GM23338 (cell line): ENCODE data around the gene POU3F2. TPM values are rescaled to one million over a fixed set of nuclear protein-coding genes. Genes with fewer than 3 reads are reported as not detected.

Experiments used
- ATAC-seq: fragments of 200-7000 bp; cut with Tn5 transposase; 3 replicates; pipeline ENCODE4 v1.9.1; 2020
- DNase-seq: peaks from one replicate; pipeline ENCODE4 v3.0.0-alpha.2; 2015; ENCODE audit warnings: low spot score
- H2AFZ ChIP-seq: fragments of 200-600 bp; sonication (generic); 2 replicates; pipeline ENCODE4 v1.8.0; 2016; ENCODE audit warnings: antibody characterized with exemption, mild to moderate bottlenecking, moderate library complexity
- H3F3A ChIP-seq: fragments of 200-600 bp; sonication (generic); replicated peaks from 2 replicates; pipeline ENCODE4 v1.8.0; 2017; ENCODE audit warnings: antibody characterized with exemption, mixed run types, low read depth
- H3K27ac ChIP-seq: fragments of 200-600 bp; sonication (generic); 2 replicates; pipeline ENCODE4 v1.6.1; 2016; ENCODE audit warnings: low read depth
- H3K27me3 ChIP-seq: fragments of 200-600 bp; sonication (generic); 2 replicates; pipeline ENCODE4 v1.8.0; 2016; ENCODE audit warnings: mild to moderate bottlenecking, mixed run types, moderate library complexity; ENCODE audit not compliant: insufficient read depth
- H3K36me3 ChIP-seq: fragments of 200-600 bp; sonication (generic); 2 replicates; pipeline ENCODE4 v1.8.0; 2016; ENCODE audit warnings: mild to moderate bottlenecking; ENCODE audit not compliant: insufficient read depth
- H3K4me1 ChIP-seq: fragments of 200-600 bp; sonication (generic); 2 replicates; pipeline ENCODE4 v1.8.0; 2016; ENCODE audit warnings: mild to moderate bottlenecking, moderate library complexity; ENCODE audit not compliant: insufficient read depth
- H3K4me2 ChIP-seq: fragments of 200-600 bp; sonication (generic); 2 replicates; pipeline ENCODE4 v1.7.1; 2017; ENCODE audit warnings: mixed run types
- H3K4me3 ChIP-seq: fragments of 200-600 bp; sonication (generic); 2 replicates; pipeline ENCODE4 v1.6.1; 2016; ENCODE audit warnings: mixed run types
- H3K79me2 ChIP-seq: fragments of 200-600 bp; sonication (generic); replicated peaks from 2 replicates; pipeline ENCODE4 v1.8.0; 2017; ENCODE audit warnings: mild to moderate bottlenecking; ENCODE audit not compliant: insufficient read depth
- H3K9me2 ChIP-seq: fragments of 200-600 bp; sonication (generic); 2 replicates; pipeline ENCODE4 v1.8.0; 2017; ENCODE audit not compliant: insufficient read depth
- H4K20me1 ChIP-seq: fragments of 200-600 bp; sonication (generic); replicated peaks from 2 replicates; pipeline ENCODE4 v1.8.0; 2017; ENCODE audit warnings: mild to moderate bottlenecking; ENCODE audit not compliant: insufficient read depth
- H3K27ac Mint-ChIP-seq: 2 replicates; pipeline ENCODE4 v1.8.0; 2020; ENCODE audit warnings: inconsistent platforms, mild to moderate bottlenecking, moderate library complexity, mixed read lengths
- H3K27me3 Mint-ChIP-seq: 3 replicates; pipeline ENCODE4 v1.8.0; 2022; ENCODE audit warnings: low read depth, mild to moderate bottlenecking, moderate library complexity, mixed read lengths, inconsistent platforms; ENCODE audit not compliant: insufficient read depth, poor library complexity
- H3K36me3 Mint-ChIP-seq: 3 replicates; pipeline ENCODE4 v1.8.0; 2021; ENCODE audit warnings: low read depth, mild to moderate bottlenecking, inconsistent platforms, moderate library complexity, mixed read lengths
- H3K4me1 Mint-ChIP-seq: 3 replicates; pipeline ENCODE4 v1.8.0; 2020; ENCODE audit warnings: mild to moderate bottlenecking, inconsistent platforms, mixed read lengths
- H3K4me3 Mint-ChIP-seq: 3 replicates; pipeline ENCODE4 v1.8.0; 2021; ENCODE audit warnings: moderate library complexity, mild to moderate bottlenecking, inconsistent platforms, mixed read lengths
- H3K9me3 Mint-ChIP-seq: 3 replicates; pipeline ENCODE4 v1.8.0; 2020; ENCODE audit warnings: moderate library complexity, mild to moderate bottlenecking, inconsistent platforms, mixed read lengths
- CREB1 ChIP-seq: fragments of 250-450 bp; sonication (Bioruptor Pico); IDR thresholded peaks from 2 replicates; pipeline ENCODE4 v1.5.0; 2020; ENCODE audit warnings: low read depth, mild to moderate bottlenecking, moderate library complexity
- EZH2 ChIP-seq: fragments of 200-600 bp; sonication (generic); IDR thresholded peaks from one replicate; pipeline ENCODE4 v1.8.0; 2017; ENCODE audit warnings: antibody characterized with exemption, mild to moderate bottlenecking, low read depth; ENCODE audit not compliant: unreplicated experiment
- EZH2phosphoT487 ChIP-seq: fragments of 200-600 bp; sonication (generic); IDR thresholded peaks from one replicate; pipeline ENCODE4 v1.8.1; 2018; ENCODE audit warnings: antibody characterized with exemption; ENCODE audit not compliant: unreplicated experiment
- JUNB ChIP-seq: IDR thresholded peaks from one replicate; pipeline ENCODE4 v1.6.1; 2016; ENCODE audit warnings: antibody characterized with exemption; ENCODE audit not compliant: unreplicated experiment
- NANOG ChIP-seq: IDR thresholded peaks from 2 replicates; pipeline ENCODE4 v1.6.1; 2016; ENCODE audit warnings: antibody characterized with exemption, borderline replicate concordance
- POLR2AphosphoS5 ChIP-seq: IDR thresholded peaks from 2 replicates; pipeline ENCODE4 v1.6.1; 2016; ENCODE audit warnings: antibody characterized with exemption, low read depth
- STAT1 ChIP-seq: IDR thresholded peaks from one replicate; pipeline ENCODE4 v1.6.1; 2016; ENCODE audit warnings: antibody characterized with exemption; ENCODE audit not compliant: unreplicated experiment
- ZNF114 ChIP-seq: fragments of 250-450 bp; sonication (Bioruptor Pico); IDR thresholded peaks from 2 replicates; pipeline ENCODE4 v1.5.0; 2020; ENCODE audit warnings: mild to moderate bottlenecking, moderate library complexity
- polyA plus RNA-seq: library from polyadenylated mRNA; unstranded; fragments of >200 nt; fragmentation: Nextera tagmentation; extraction: Ambion mirVana; gene quantifications from 2 replicates; pipeline ENCODE4 v1.2.1, GENCODE V29; 2016
- total RNA-seq: library from RNA; depleted of rRNA; stranded (reverse); fragments of >200 nt; shearing (Covaris generic); gene quantifications from 2 replicates; pipeline ENCODE4 v1.2.3, GENCODE V29; 2014
- TF ChIP-seq, protein P1 (sequence below): fragments of 250-450 bp; sonication (Bioruptor Pico); IDR thresholded peaks from 2 replicates; pipeline ENCODE4 v1.5.0; 2020; ENCODE audit warnings: mild to moderate bottlenecking, moderate library complexity
- TF ChIP-seq, protein P2 (sequence below): IDR thresholded peaks from 2 replicates; pipeline ENCODE4 v1.6.1; 2016; ENCODE audit warnings: antibody characterized with exemption
- TF ChIP-seq, protein P3 (sequence below), 2 experiments: fragments of 200-600 bp in 1 of 2; sonication (generic) in 1 of 2; conservative IDR thresholded peaks; 2 replicates each; pipeline versions ENCODE4 v1.5.1 to v1.6.1; 2016 to 2017; ENCODE audit warnings: antibody characterized with exemption in 2 of 2, low read depth in 2 of 2, mild to moderate bottlenecking in 2 of 2, moderate library complexity in 1 of 2

The POU3F2 gene
- total and polyA plus RNA-seq, 2 experiments from 2014 or later = 0.26 to 0.76 TPM

DNA sequence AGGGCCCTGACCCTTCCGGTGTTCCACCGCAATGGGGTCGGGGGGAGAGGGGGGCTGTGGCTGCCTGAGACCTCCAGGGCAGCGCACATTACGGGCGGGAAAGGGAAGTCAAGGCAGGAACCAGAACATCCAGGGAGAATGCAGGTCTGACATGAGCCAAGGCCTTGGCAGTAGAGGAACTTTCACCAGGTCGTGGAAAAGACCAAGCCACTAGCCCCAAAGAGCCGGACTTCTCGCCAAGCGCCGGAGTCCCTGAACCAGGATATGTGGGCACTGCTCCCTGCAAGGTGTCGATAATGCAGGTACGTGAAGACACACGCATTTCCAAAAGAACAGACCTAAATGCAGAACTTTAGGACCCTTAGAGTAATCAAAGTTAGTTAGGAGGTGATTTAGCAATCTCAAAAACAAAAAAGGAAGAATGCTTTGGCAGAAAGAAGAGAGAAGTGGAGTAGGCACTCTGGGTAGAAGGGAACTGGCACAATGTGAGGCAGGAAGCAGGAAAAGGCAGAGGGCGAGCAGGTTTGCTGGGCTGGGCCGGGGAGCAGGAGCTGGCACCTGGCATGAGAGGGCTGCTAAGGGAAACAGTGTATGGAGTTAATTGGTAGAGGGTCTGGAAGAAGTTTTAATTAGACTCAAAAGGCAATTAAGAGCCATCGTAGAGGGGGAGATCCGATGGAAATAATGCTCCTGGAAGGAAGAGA lies 14.3 kb downstream of the POU3F2 start (continued):
- TF ChIP-seq, protein P1, sequence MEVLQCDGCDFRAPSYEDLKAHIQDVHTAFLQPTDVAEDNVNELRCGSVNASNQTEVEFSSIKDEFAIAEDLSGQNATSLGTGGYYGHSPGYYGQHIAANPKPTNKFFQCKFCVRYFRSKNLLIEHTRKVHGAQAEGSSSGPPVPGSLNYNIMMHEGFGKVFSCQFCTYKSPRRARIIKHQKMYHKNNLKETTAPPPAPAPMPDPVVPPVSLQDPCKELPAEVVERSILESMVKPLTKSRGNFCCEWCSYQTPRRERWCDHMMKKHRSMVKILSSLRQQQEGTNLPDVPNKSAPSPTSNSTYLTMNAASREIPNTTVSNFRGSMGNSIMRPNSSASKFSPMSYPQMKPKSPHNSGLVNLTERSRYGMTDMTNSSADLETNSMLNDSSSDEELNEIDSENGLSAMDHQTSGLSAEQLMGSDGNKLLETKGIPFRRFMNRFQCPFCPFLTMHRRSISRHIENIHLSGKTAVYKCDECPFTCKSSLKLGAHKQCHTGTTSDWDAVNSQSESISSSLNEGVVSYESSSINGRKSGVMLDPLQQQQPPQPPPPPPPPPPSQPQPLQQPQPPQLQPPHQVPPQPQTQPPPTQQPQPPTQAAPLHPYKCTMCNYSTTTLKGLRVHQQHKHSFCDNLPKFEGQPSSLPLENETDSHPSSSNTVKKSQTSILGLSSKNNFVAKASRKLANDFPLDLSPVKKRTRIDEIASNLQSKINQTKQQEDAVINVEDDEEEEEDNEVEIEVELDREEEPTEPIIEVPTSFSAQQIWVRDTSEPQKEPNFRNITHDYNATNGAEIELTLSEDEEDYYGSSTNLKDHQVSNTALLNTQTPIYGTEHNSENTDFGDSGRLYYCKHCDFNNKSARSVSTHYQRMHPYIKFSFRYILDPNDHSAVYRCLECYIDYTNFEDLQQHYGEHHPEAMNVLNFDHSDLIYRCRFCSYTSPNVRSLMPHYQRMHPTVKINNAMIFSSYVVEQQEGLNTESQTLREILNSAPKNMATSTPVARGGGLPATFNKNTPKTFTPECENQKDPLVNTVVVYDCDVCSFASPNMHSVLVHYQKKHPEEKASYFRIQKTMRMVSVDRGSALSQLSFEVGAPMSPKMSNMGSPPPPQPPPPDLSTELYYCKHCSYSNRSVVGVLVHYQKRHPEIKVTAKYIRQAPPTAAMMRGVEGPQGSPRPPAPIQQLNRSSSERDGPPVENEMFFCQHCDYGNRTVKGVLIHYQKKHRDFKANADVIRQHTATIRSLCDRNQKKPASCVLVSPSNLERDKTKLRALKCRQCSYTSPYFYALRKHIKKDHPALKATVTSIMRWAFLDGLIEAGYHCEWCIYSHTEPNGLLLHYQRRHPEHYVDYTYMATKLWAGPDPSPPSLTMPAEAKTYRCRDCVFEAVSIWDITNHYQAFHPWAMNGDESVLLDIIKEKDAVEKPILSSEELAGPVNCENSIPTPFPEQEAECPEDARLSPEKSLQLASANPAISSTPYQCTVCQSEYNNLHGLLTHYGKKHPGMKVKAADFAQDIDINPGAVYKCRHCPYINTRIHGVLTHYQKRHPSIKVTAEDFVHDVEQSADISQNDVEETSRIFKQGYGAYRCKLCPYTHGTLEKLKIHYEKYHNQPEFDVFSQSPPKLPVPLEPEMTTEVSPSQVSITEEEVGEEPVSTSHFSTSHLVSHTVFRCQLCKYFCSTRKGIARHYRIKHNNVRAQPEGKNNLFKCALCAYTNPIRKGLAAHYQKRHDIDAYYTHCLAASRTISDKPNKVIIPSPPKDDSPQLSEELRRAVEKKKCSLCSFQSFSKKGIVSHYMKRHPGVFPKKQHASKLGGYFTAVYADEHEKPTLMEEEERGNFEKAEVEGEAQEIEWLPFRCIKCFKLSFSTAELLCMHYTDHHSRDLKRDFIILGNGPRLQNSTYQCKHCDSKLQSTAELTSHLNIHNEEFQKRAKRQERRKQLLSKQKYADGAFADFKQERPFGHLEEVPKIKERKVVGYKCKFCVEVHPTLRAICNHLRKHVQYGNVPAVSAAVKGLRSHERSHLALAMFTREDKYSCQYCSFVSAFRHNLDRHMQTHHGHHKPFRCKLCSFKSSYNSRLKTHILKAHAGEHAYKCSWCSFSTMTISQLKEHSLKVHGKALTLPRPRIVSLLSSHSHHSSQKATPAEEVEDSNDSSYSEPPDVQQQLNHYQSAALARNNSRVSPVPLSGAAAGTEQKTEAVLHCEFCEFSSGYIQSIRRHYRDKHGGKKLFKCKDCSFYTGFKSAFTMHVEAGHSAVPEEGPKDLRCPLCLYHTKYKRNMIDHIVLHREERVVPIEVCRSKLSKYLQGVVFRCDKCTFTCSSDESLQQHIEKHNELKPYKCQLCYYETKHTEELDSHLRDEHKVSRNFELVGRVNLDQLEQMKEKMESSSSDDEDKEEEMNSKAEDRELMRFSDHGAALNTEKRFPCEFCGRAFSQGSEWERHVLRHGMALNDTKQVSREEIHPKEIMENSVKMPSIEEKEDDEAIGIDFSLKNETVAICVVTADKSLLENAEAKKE = no peak
- TF ChIP-seq EZH2phosphoT487 (no peak), POLR2AphosphoS5 (no peak)

DNA sequence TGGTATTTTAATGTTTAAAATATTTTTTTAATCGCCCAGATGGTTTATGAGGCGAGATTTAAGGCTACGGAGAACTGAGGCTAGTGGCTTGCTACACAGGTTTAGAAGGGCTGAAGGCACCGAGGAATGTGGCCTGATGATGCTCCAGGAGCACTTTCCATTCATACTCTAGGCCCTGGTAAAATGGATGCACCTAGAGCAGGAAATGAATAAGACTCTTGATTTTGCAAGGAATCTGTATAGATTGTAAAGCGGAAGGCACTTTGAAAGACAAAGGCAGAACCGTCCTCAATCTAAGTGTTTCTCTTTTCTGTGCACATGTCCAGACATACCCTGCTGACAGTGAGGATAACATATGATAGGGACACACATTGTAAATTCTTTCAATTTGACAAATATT lies 30.1 kb downstream of the POU3F2 start:
- H2AFZ ChIP-seq = no peak overlapping the region
- Mint-ChIP-seq H3K36me3 (peaks cover 4% of the 10 kb centered on the region), H3K4me1 (peaks cover 5% of the 10 kb centered on the region; the same call in 1 of the 3 replicates), H3K4me3 (no peak overlapping the region), H3K9me3 (0 out of 3 replicates have a peak, but pooled peaks cover 2% of the 10 kb centered on the region), H3K27ac (no peak overlapping the region), H3K27me3 (no peaks in the 10 kb centered on the region)
- no peak overlapping the region for H3K4me2 ChIP-seq
- H3K4me1 ChIP-seq = no peaks in the 10 kb centered on the region
- H3K36me3 ChIP-seq = no peaks in the 10 kb centered on the region
- H3K9me2 ChIP-seq = no peaks in the 10 kb centered on the region
- H3F3A ChIP-seq = no peaks in the 10 kb centered on the region
- H3K79me2 ChIP-seq = no peaks in the 10 kb centered on the region
- TF ChIP-seq JUNB (no peak), NANOG (no peak), EZH2 (no peak), CREB1 (no peak), ZNF114 (CRISPR knock-in tag) (no peak), STAT1 (no peak), POLR2AphosphoS5 (no peak), EZH2phosphoT487 (no peak)
- TF ChIP-seq, protein P2, sequence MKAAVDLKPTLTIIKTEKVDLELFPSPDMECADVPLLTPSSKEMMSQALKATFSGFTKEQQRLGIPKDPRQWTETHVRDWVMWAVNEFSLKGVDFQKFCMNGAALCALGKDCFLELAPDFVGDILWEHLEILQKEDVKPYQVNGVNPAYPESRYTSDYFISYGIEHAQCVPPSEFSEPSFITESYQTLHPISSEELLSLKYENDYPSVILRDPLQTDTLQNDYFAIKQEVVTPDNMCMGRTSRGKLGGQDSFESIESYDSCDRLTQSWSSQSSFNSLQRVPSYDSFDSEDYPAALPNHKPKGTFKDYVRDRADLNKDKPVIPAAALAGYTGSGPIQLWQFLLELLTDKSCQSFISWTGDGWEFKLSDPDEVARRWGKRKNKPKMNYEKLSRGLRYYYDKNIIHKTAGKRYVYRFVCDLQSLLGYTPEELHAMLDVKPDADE = no peak
- TF ChIP-seq, protein P3, sequence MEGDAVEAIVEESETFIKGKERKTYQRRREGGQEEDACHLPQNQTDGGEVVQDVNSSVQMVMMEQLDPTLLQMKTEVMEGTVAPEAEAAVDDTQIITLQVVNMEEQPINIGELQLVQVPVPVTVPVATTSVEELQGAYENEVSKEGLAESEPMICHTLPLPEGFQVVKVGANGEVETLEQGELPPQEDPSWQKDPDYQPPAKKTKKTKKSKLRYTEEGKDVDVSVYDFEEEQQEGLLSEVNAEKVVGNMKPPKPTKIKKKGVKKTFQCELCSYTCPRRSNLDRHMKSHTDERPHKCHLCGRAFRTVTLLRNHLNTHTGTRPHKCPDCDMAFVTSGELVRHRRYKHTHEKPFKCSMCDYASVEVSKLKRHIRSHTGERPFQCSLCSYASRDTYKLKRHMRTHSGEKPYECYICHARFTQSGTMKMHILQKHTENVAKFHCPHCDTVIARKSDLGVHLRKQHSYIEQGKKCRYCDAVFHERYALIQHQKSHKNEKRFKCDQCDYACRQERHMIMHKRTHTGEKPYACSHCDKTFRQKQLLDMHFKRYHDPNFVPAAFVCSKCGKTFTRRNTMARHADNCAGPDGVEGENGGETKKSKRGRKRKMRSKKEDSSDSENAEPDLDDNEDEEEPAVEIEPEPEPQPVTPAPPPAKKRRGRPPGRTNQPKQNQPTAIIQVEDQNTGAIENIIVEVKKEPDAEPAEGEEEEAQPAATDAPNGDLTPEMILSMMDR (conservative IDR thresholded peaks at IDR 0.05; ENCODE audit: low read depth in 2 of 2) = no peak
- ATAC-seq = peak; percentile 40; the same call in 1 of the 3 replicates
- no peaks in the 10 kb centered on the region for H4K20me1 ChIP-seq
- DNase-seq = peak; percentile 29
- no peak overlapping the region for H3K4me3 ChIP-seq
- no peaks in the 10 kb centered on the region for H3K27me3 ChIP-seq
- H3K27ac ChIP-seq = no peak overlapping the region
